RWPE2 (cell line): Measurements from ENCODE around the gene ARHGEF11.

Experiments
- ATAC-seq: fragments of 200-7000 bp; cut with Tn5 transposase; 3 replicates; pipeline ENCODE4 v1.9.1; 2021; ENCODE audit warnings: low read depth
- DNase-seq: peaks from one replicate; pipeline ENCODE4 v3.0.0-alpha.2; 2020; ENCODE audit warnings: low spot score
- H3K27ac ChIP-seq: fragments of 450-650 bp; 2 replicates; pipeline ENCODE4 v1.5.1; 2017; ENCODE audit warnings: mild to moderate bottlenecking; ENCODE audit not compliant: poor library complexity, severe bottlenecking
- H3K27me3 ChIP-seq: fragments of 250-450 bp; sonication (Bioruptor Pico); 2 replicates; pipeline ENCODE4 v1.5.1; 2021; ENCODE audit warnings: mild to moderate bottlenecking, moderate library complexity; ENCODE audit not compliant: insufficient read depth, poor library complexity, severe bottlenecking
- H3K36me3 ChIP-seq: fragments of 250-450 bp; sonication (Bioruptor Pico); 2 replicates; pipeline ENCODE4 v1.5.1; 2020; ENCODE audit warnings: low read depth, mild to moderate bottlenecking, moderate library complexity
- H3K4me1 ChIP-seq: fragments of 250-450 bp; sonication (Bioruptor Pico); 2 replicates; pipeline ENCODE4 v1.5.1; 2021; ENCODE audit warnings: mild to moderate bottlenecking, moderate library complexity; ENCODE audit not compliant: insufficient read depth, poor library complexity, severe bottlenecking
- H3K4me3 ChIP-seq: fragments of 250-450 bp; sonication (Bioruptor Pico); 2 replicates; pipeline ENCODE4 v1.5.1; 2021; ENCODE audit warnings: mild to moderate bottlenecking, moderate library complexity; ENCODE audit not compliant: severe bottlenecking
- H3K9me3 ChIP-seq: fragments of 250-450 bp; sonication (Bioruptor Pico); 2 replicates; pipeline ENCODE4 v1.5.1; 2021; ENCODE audit warnings: mild to moderate bottlenecking, moderate library complexity; ENCODE audit not compliant: severe bottlenecking
- CTCF ChIP-seq: fragments of 450-650 bp; IDR thresholded peaks from one replicate; pipeline ENCODE4 v1.5.1; 2017; ENCODE audit warnings: mild to moderate bottlenecking, moderate library complexity; ENCODE audit not compliant: poor library complexity, severe bottlenecking

ARHGEF11 gene

GRCh38 chr1:156904187-156904959 is 141.2 kb downstream of the ARHGEF11 start:
- Histone ChIP-seq H3K4me3 (no peak overlapping the region), H3K9me3 (no peaks in the 10 kb centered on the region), H3K27ac (no peak overlapping the region), H3K36me3 (peaks cover 7% of the 10 kb centered on the region), H3K27me3 (no peaks in the 10 kb centered on the region), H3K4me1 (peaks cover 6% of the 10 kb centered on the region)
- ATAC-seq: no peak
- TF ChIP-seq CTCF: no peak
- DNase-seq: no peak

GRCh38 chr1:156903328-156904091 is 142.0 kb downstream of the ARHGEF11 start:
- Histone ChIP-seq H3K4me1 (peaks cover 10% of the 10 kb centered on the region), H3K27ac (no peak overlapping the region), H3K9me3 (no peaks in the 10 kb centered on the region), H3K27me3 (no peaks in the 10 kb centered on the region), H3K36me3 (peaks cover under 1% of the 10 kb centered on the region; the same call in 1 of the 2 replicates), H3K4me3 (no peak overlapping the region)
- no peak for ATAC-seq
- no peak for TF ChIP-seq CTCF
- DNase-seq: no peak

GRCh38 chr1:156901966-156902915 is 143.3 kb downstream of the ARHGEF11 start:
- Histone ChIP-seq H3K4me3 (no peak overlapping the region), H3K27ac (no peak overlapping the region), H3K36me3 (no peaks in the 10 kb centered on the region), H3K27me3 (no peaks in the 10 kb centered on the region), H3K4me1 (peaks cover 21% of the 10 kb centered on the region), H3K9me3 (no peaks in the 10 kb centered on the region)
- no peak for ATAC-seq
- no peak for DNase-seq
- no peak for TF ChIP-seq CTCF

GRCh38 chr1:156901590-156901900 is 144.0 kb downstream of the ARHGEF11 start:
- ATAC-seq: no peak
- H3K27me3 ChIP-seq: no peaks in the 10 kb centered on the region
- H3K9me3 ChIP-seq: no peaks in the 10 kb centered on the region
- no peak for TF ChIP-seq CTCF
- no peak overlapping the region for H3K27ac ChIP-seq
- no peak overlapping the region for H3K4me3 ChIP-seq
- peaks cover 23% of the 10 kb centered on the region for H3K4me1 ChIP-seq
- DNase-seq: no peak
- no peaks in the 10 kb centered on the region for H3K36me3 ChIP-seq
